Dedifferentiated amniotic fluid mesenchymal stem cell (primary cell): ENCODE measurements around the gene ANKS1B.
"Not testable (repeated sequence)": the region's sequence is repeated elsewhere in the genome, so short reads cannot be mapped to it uniquely, and the experiment has no call there.

Experiments
- DNase-seq: peaks from one replicate; pipeline ENCODE4 v3.0.0-alpha.2; 2016; ENCODE audit errors: extremely low spot score

The ANKS1B gene

DNA sequence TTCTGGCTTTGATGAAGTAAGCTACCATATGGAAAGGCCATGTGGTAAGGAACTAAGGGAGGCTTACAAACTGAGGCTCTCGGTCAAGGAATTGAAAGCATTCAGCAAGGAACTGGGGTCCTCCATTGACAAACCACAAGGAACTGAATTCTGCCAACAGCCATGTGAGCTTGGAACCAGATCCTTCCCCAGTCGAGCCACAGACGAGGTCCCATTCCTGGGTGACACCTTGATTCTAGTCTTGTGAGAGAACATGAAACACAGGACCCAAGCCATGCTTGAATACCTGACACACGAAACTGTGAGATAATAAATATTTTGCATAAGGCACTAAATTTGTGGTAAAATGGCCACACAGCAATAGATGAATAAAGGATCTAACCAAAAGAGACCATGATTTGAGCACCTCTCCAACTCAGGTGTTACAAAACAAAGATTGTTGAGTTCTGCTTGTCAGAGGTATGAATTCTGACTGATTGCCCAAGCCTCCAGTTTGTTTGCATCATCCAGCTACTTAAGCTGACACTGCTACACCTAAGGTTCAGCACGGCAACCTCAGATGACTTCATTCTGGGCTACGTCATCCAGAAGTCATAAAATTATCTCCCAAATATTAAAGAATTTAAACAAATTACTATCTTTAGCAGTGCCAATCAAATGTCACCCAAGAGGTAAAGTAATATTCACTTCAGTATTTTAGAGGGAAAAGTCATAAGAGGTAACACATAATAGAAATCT, 277.8 kb downstream of the ANKS1B start:
- DNase-seq, result no peak

DNA sequence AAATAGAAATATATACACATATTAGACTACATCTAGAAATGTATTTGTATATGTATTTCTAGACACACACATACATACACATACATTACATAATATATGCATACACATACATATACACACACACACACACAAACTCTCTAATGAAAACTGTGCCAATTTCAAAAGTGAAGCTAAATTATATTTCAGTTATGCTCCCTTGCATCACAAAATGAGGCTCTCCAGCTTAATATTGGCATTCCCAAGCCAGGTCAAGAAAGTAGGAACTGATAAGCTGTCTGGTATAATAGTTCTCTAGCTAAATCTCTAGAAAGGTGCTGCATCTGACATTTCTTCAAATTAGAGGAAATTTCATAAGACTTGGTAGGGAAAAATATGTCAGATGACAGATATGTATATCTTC, 280.3 kb downstream of the ANKS1B start:
- no peak for DNase-seq

DNA sequence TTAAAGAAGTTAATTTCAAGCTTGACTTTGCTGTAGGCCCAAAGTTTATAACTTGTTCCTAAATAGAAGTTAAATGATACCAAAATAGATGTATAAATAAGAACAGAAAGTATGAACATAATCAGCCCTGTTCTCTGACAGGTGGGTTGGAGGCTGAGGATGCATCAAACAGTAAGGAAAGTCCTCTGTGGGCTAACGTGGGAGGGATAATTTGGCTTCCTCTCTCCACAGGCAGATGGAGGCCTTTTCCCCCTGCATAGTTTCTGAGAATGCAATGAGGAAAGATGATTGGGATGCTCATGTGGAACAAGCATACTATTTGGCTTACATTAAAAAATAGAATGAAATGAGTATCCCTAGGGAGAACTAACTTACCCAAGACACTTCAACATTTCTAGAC, 280.7 kb downstream of the ANKS1B start:
- DNase-seq, result no peak

DNA sequence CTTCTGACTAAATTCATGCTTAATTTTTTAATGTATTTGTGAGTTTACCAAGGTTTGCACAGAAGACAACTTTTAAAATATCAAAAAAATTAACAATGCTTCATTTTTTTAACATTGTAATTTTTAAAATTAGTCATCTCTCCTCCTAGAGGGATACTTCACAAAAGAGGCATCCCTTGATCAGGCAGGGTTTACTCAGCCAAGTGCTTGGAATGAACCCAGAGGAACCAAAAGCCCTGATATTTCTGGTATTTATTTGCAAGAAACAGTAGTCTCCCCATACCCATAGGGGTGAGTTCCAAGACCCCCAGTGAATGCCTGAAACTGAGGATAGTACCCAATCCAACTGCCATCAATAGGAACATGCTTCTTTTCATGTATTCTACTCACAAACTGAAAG, 284.7 kb downstream of the ANKS1B start:
- DNase-seq, result no peak

DNA sequence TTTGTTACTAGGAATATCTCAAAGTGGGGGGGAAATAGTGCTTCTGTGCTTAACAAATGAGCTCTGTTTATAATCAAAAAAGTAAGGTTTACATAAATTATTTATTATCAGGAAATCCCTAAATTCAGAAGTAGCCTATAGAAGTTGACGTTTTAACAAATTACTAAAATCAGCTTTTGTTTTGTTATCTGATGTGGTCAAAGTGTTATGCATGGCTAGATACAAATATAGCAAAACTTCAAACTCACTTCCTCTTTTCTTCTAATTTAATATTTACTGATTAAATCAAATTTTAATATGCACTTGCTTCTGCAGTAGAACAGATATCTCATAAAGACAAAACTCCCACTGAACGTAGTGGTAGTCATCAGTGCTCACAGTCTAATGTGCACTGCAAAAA, 289.7 kb downstream of the ANKS1B start:
- no peak for DNase-seq

DNA sequence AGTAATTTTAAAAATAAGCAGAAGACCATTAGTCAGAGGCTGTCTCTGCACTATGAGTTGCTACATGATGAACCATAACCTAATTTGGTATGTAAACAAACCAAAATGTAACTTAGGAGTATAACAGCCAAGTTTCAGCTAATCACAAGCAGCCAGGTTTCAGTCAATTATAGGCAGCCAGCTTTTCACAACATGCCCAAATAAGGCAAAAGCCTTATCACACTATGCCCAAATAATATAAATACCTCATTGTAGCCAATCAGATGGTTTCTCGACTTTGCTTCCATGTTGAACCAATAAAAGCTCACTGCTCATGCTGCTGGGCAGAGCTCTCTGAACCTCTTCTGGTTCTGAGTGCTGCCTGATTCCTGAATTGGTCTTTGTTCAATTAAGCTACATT, 298.6 kb downstream of the ANKS1B start:
- DNase-seq, result no peak

DNA sequence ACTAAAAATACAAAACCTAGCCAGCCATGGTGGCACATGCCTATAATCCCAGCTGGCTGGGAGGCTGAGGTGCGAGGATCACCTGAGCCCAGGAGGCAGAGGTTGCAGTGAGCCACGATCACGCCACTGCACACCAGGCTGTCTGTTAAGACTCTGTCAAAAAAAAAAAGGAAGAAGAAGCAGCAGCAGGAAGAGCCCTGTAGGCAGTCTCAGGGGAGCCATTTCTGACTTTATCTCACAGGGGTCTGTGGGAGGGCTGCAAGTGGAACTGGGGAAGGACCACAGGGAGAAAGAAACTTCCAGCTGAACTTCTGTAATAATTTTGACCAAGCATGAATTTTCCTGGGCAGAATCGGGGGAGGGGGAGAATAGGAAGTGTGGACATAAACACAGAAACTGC, 304.5 kb downstream of the ANKS1B start:
- no peak for DNase-seq

DNA sequence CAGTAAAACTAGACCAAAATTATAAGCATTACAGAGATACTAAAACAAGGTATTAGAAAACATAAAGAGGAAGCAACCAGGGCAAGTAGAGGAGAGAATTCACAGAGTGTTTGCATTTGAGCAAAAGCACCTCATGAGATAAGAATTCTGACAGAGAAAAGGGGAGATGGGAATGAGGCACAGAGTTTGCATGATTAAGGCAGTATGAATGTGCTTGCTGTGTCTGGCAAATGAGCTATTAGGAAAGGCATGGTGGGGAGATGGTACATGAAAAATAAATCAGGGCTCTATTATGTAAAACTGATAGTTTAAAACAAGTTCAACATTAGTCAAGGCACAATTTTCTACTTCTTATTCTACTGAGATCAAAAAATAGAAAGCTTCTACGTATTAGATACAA, 314.1 kb downstream of the ANKS1B start:
- peak; percentile 36 for DNase-seq

DNA sequence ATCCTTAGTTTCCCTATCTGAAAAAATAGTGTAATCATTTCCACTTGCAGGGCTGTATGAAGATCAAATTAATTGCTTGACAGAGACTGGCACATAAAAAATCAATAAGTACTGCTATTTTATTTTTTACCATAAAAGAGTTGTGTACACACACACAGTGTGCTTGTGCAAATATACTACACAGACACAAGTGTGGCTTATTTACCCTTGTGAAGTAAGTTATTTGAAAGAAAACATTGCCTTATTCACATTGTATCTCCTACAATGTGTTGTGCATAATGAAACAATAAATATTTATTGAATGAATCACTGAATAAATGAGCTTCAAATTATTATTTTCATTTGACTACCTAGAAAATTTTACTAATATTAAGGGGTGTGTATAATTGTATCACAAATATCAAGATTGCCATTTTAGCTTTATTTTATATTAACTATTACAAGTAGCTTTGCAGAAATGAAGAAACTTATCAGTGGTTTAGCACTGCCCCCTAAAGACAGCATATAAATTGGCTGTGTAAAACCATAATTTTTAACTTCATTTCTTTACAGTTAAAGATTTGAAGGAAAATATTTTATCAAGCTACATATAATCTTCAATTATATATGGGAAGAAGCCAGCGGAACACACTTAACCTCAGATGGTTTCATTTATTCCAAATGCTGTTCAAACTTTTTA, 325.9 kb downstream of the ANKS1B start:
- DNase-seq, result no peak

DNA sequence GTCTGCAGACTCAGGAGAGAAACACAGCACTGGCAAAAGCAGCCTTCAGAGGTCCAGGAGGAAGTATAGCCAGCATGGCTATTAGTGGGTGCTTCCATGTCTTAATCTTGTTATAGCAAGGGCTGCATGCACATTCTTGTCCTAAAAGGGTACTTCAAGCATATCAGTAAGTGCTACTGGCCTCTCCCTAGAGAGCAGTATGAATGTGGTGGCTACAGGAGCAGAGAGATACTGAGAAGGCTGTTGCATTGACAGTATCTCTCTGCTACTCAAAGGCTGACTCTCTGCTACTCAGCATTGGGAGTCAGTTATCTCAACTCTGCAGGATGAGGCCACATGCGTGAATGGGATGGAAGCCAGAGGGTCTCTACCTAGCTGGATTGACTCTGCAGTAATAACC, 335.2 kb downstream of the ANKS1B start:
- no peak for DNase-seq

DNA sequence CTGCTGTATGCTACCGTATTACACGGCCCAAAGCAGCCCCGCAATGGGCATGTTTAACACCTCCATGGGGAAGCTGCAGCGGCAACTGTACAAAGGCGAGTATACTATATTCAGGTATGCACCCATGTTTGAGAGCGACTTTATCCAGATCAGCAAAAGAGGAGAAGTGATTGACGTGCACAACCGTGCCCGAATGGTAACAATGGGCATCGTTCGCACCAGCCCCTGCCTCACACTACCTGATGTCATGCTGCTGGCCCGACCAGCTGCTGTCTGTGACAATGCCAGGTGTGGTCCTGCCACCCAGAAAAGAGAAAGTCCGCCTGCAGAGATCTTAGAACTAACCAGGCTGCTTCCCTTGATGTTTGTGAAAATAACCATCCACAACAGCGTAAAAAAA, 336.6 kb downstream of the ANKS1B start:
- DNase-seq, result no peak

DNA sequence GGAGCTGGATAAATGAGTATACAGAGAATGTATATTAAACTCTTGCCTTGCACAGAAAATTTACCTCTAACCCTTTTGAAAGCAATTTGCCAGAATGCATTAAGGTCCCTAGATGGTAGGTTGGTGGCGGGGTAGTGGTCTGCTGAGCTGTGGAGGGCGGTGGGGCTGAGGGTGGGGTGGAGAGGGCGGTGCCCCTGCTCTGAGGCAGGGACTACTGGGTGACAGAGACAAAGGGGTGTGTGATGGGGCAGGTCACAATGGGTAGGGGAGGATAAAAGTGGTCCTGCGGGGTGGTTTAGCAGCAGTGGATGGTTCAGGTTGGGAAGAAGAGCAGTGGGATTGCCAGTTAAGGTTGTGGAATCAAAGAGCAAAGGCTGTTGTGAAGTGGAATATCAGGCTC, 337.3 kb downstream of the ANKS1B start, which contains the start of gene GARIN6:
TSS of gene GARIN6 (plus strand) at position 301 of the 400 bp plus-strand sequence. CDS start 422 bp downstream, outside the sequence.
- DNase-seq, result no peak

DNA sequence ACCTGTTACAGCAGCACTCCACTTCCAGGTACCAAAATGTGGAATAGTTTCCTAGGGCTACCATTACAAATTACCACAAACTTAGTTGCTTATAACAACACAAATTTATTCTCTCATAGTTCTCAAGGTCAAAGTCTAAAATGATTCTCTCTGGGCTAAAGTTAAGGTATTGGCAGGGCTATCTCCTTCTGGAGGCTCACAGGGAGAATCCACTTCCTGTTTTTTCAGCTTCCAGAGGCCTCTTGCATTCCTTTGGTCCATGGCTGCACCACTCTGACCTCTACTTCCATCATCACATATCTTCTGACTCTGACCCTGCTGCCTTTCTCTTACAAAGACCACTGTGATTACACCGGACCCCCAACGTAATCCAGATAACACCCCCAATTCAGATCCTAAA, 340.1 kb downstream of the ANKS1B start:
- DNase-seq, result no peak

DNA sequence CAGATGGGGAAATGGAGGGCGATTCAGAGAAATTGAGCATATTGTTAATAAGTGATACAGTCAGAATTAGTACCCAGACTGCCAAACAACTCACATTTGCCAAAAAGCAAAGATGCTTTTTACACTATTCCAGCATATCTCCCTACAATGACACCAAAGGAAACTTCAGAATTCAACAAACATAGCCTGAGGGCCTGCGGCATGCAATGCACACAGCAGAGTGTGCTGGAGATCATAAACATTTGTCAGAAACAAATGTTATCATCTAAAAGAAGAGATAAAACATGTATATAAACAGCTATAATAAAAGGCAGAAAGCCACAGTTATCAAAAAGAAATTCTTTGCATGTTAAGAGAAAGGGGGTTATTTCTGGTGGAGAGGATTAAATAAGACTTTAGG, 357.3 kb downstream of the ANKS1B start:
- DNase-seq, result no peak

DNA sequence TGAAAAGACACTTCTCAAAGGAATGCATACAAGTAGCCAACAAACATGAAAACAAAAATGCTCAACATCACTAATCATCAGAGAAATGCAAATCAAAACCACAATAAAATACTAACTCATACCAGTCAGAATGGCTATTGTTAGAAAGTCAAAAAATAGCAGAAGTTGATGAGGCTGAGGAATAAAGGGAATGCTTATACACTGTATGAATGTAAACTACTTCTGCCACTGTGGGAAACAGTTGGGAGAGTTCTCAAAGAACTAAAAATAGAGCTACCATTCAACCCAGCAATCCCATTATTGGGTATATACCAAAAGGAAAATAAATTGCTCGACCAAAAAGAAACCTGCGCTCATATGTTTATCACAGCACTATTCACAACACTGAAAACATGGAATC, 360.1 kb downstream of the ANKS1B start:
- not testable (repeated sequence) for DNase-seq

DNA sequence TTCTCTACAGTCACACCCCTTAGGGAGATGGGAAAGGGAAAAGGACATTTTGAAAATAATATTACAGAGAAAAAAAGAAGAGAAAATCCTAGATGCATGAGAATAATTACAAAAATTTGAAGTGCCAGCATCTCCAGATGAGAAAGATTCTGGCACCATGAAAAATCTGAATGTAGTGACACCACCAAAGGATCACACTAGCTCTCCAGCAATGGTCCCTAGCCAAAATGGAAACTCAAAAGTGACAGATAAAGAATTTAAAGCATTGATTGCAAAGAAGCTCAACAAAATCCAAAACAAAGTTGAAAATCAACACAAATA, 364.6 kb downstream of the ANKS1B start:
- DNase-seq, result no peak

DNA sequence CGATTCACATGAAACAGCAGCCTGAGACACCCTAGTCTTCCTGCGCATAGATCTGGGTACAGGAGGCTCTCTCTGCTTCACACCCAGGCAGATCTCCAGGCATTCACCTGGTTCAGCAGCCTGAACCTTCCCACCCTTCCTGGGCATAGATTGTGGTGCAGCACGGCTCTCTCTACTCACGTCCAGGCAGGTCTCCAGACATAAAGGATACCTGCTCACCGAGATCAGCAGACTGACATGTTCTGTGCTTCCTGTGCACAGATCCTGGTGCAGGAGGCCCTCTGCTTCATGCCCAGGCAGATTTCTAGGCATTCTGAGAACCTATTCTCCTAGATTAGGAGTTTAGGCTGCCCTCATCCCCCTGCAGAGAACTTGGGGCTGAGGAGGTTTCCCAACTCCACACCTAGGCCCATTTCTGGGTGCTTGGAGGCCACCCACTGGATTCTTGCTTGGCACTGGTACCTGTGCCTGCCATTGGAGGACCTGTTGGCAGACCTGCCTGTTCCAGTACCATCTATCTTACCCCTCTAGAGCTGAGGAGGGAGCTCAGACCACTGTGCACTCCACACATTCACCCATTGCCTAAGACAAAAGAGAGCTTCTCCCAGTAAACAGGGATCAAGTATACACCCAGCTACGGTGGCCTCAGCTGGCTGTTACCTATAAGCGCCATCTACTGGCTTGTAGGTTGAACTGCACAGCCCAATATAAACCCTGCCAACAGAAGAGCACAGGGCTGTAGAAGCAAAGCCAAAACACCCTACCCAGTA, 365.2 kb downstream of the ANKS1B start:
- no peak for DNase-seq

DNA sequence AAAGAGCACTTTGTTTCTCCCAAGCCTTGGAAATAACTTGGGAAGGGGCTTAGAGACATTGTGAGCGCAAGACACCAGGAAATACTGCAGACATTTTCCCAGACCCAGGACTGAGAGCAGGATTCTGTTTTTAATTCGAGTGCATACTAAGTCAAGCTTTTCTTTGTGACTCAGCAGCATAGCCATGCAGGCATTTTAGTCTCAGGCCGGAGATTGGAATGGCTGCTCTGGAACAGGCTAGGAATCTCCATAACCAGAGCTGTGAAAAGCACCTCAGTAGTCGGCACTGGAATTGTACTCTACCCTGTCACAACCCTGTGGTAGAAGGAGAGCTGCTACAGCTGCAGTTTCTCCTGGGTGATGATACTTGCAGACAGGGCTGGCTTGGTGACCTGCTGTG, 366.1 kb downstream of the ANKS1B start:
- peak; percentile 54 for DNase-seq

DNA sequence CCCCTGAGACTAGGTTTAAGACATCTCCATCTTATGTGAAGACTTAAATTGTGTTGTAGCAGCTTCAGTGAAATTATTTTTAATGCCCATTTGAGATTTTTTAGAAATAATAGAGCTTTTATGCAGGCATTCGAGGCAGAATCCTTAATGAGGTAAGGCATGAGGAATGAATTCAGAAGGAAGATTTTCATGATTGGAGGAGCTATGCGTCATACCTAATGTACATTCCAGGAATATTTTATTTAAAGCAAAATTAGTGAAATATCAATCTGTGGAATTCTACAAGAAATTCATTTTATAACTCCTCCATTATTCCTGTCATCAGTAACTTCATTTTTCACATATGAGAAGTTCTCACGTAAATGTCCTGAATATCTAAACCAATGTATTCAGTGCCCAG, 373.1 kb downstream of the ANKS1B start:
- DNase-seq, result no peak

DNA sequence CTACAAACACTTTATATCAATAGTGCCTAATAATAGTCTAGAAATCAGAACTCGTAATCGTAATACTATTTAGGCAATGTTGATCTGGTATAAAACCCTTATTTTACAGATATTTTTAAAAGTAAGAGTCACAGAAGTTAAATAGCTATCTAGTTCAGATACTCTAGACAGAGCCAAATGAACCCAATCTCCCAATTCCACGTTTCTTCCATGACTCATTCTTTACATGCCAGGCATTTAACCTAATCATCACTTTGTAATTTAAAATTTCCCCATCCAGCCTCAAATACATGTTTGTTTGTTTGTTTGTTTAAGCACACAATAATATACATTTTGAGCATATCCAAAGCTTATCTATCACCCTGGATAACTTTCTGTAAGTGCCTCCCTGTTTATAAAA, 373.6 kb downstream of the ANKS1B start:
- peak; percentile 32 for DNase-seq

DNA sequence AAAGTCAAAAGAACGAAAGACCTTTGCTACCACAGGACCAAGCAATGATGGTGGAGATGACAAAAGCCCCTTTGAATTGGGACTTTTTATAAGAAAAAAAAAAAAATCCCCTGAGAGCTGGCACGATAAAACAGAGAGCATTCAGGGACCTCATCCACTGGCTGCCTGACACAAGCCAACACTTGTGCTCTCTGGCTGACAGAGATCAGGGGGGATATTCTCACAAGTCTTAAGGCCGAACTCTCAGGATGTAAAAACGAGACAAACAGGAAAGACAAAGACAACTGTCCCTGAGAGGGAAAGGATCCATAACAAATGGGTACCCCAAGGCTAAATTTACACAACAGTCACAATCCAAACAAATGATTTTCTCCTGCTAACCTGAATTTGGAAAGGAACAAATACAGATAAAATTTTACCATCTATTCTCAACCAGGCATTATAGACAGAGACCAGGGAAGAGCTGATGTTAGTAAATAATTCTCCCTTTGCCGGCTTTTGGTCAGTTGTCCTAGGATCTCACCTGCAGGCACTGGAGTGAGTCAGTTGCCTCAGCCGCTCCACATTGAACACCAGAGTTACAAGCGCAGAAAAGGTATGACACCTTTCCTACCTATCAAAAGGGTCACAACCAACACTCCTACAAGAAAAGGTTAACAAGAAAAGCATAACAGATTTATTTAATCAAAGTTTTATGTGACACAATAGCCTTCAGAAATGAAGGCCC, 375.1 kb downstream of the ANKS1B start:
- DNase-seq, result no peak

DNA sequence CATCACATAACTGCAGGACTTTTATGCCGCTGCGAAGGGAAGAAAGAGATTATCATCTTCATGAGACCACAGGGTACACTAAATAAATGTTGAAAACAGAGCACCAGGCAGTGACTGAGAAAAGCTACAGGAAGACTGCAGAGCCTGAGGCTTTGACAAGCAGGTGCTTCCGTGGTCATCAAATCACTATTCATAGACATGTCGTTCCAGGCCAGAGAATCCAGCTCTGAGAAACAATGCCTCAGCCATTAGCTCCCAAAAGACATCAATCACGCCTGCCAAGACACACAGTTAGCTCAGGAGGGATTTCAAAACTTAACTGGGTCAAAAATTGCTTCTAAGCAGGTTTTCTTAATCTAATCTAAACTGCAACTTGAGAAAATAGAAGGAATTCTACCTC, 384.3 kb downstream of the ANKS1B start:
- DNase-seq, result no peak
